K562 (cell line): ENCODE data around the gene MYO10. TPM values are rescaled to one million over a fixed set of nuclear protein-coding genes. Genes with fewer than 3 reads are reported as not detected.

Experiments
- ATAC-seq: fragments of 200-7000 bp; cut with Tn5 transposase; 3 replicates; pipeline ENCODE4 v1.9.1; 2020; ENCODE audit warnings: moderate library complexity
- BruUV-seq: library from RNA; stranded (reverse); fragments of 400-500 nt; replicated peaks from 2 replicates; lab custom pipeline; 2021; lab: Mats Ljungman, UMichigan
- CTCF ChIA-PET: fragments of 300-600 bp; formaldehyde crosslinking; extraction: SDS; loops from one replicate; lab custom pipeline; 2021; ENCODE audit warnings: low intra/inter-chr PET ratio; lab: Yijun Ruan, JAX
- POLR2A ChIA-PET: fragments of 300-600, 350-650 bp; sonication (Branson Sonifier 250); formaldehyde crosslinking; extraction: SDS; loops from one replicate; lab custom pipeline; 2021; ENCODE audit warnings: antibody characterized with exemption, inconsistent platforms; lab: Yijun Ruan, JAX
- DNase-seq, 4 experiments: peaks; one replicate each; pipeline versions ENCODE4 v3.0.0 to v3.0.0-alpha.2; 2011 to 2018; ENCODE audit warnings: low spot score in 3 of 4, mixed read lengths in 3 of 4; ENCODE audit errors: extremely low read depth in 1 of 4
- FAIRE-seq: peaks from 2 replicates; lab custom pipeline; 2011; peaks lifted over from hg19 to GRCh38; lab: Jason Lieb, UNC
- H2AFZ ChIP-seq: 2 replicates; pipeline ENCODE4 v1.6.0; 2011; ENCODE audit warnings: low read depth, low read length, control low read depth, inconsistent platforms
- H3K27ac ChIP-seq: fragments of 200-600 bp; 3 replicates; pipeline ENCODE4 v1.8.0; 2011; ENCODE audit warnings: low read depth, mild to moderate bottlenecking, control low read depth, inconsistent platforms, low read length, moderate library complexity, mixed read lengths; ENCODE audit errors: extremely low read depth
- H3K27me3 ChIP-seq, 2 experiments: fragments of 300-600 bp in 1 of 2; 2 replicates in 1 of 2; 3 replicates in 1 of 2; pipeline versions ENCODE4 v1.6.0 to v1.8.0; 2011; ENCODE audit warnings: inconsistent platforms in 2 of 2, low read length in 2 of 2, mild to moderate bottlenecking in 1 of 2, mixed read lengths in 1 of 2, moderate library complexity in 1 of 2; ENCODE audit not compliant: control insufficient read depth in 2 of 2, insufficient read depth in 2 of 2
- H3K36me3 ChIP-seq: fragments of 300-600 bp; 3 replicates; pipeline ENCODE4 v1.8.0; 2011; ENCODE audit warnings: mild to moderate bottlenecking, low read length, inconsistent platforms; ENCODE audit not compliant: control insufficient read depth, insufficient read depth
- H3K4me1 ChIP-seq, 2 experiments: fragments of 200-600 bp in 1 of 2; replicated peaks in 1 of 2; 2 replicates in 1 of 2; 3 replicates in 1 of 2; pipeline versions ENCODE4 v1.5.1 to v1.8.0; 2011; ENCODE audit warnings: inconsistent platforms in 2 of 2, low read length in 2 of 2, mild to moderate bottlenecking in 1 of 2, mixed read lengths in 1 of 2, moderate library complexity in 1 of 2; ENCODE audit not compliant: control insufficient read depth in 2 of 2, insufficient read depth in 2 of 2
- H3K4me2 ChIP-seq: 2 replicates; pipeline ENCODE4 v1.6.1; 2011; ENCODE audit warnings: low read length, control low read depth, inconsistent platforms, mixed read lengths; ENCODE audit not compliant: insufficient read depth
- H3K4me3 ChIP-seq: fragments of 200-600 bp; sonication (generic), shearing (Covaris generic); 2 replicates; pipeline ENCODE4 v1.5.1; 2016; ENCODE audit warnings: control low read depth, inconsistent platforms
- H3K79me2 ChIP-seq: fragments of 200-600 bp; 3 replicates; pipeline ENCODE4 v1.8.0; 2011; ENCODE audit warnings: low read length, inconsistent platforms; ENCODE audit not compliant: control insufficient read depth, insufficient read depth
- H3K9ac ChIP-seq, 2 experiments: 2 replicates each; pipeline versions ENCODE4 v1.6.0 to v1.6.1; 2011; ENCODE audit warnings: low read depth in 2 of 2, low read length in 2 of 2, control low read depth in 1 of 2, inconsistent platforms in 1 of 2, mild to moderate bottlenecking in 1 of 2, mixed read lengths in 1 of 2; ENCODE audit not compliant: insufficient read depth in 1 of 2
- H3K9me1 ChIP-seq: one replicate; pipeline ENCODE4 v1.6.0; 2011; ENCODE audit warnings: inconsistent platforms, mild to moderate bottlenecking, low read length, moderate library complexity; ENCODE audit not compliant: control insufficient read depth, insufficient read depth
- H3K9me3 ChIP-seq: replicated peaks from 2 replicates; pipeline ENCODE4 v1.5.1; 2011; ENCODE audit warnings: low read depth, low read length, inconsistent platforms; ENCODE audit not compliant: control insufficient read depth, insufficient read depth
- H4K20me1 ChIP-seq: replicated peaks from 2 replicates; pipeline ENCODE4 v1.6.1; 2011; ENCODE audit warnings: low read length, inconsistent platforms, mixed read lengths; ENCODE audit not compliant: control insufficient read depth, insufficient read depth
- MXI1 ChIP-seq: IDR thresholded peaks from 2 replicates; pipeline ENCODE4 v1.6.1; 2011; ENCODE audit warnings: low read depth, mild to moderate bottlenecking, improper control_type of control experiment, low read length
- YBX1 ChIP-seq: fragments of 450-650 bp; IDR thresholded peaks from 2 replicates; pipeline ENCODE4 v1.7.1; 2016; ENCODE audit warnings: mild to moderate bottlenecking
- ZNF124 ChIP-seq: sonication (generic); formaldehyde crosslinking; IDR thresholded peaks from 2 replicates; pipeline ENCODE4 v1.8.1; 2022; ENCODE audit warnings: missing genetic modification reagents
- ZNF384 ChIP-seq: IDR thresholded peaks from 2 replicates; pipeline ENCODE4 v1.6.1; 2012; ENCODE audit warnings: low read depth, low read length, improper control_type of control experiment
- WGBS: fragments of 100-300 bp; shearing (Covaris generic); methylation state at CpG from one replicate; pipeline ENCODE4 v1.1.6; 2016; ENCODE audit warnings: low coverage, mixed read lengths; ENCODE audit not compliant: insufficient coverage; ENCODE audit errors: missing lambda C conversion rate; 5-methylcytosine and 5-hydroxymethylcytosine counted together
- in situ Hi-C: fragments of 300-500 bp; cut with MboI; formaldehyde crosslinking; loops from 4 replicates; pipeline ENCODE4 v1.15.0; 2018; ENCODE audit warnings: inconsistent platforms, mixed read lengths
- intact Hi-C: fragments of 100-400 bp; cut with micrococcal nuclease; formaldehyde crosslinking; loops from 2 replicates; pipeline ENCODE4 v1.14.2; 2022
- polyA plus RNA-seq, 8 experiments: library from polyadenylated mRNA; depleted of rRNA in 4 of 8; stranded (reverse) in 5 of 8; unstranded in 3 of 8; fragments of >200 nt; fragmentation: Nextera tagmentation in 2 of 8; fragmentation: Illumina TruSeq in 1 of 8; extraction: Ambion mirVana in 2 of 8; extraction: Trizol in 1 of 8; gene quantifications; 2 replicates each; pipeline versions ENCODE4 v1.2.1 to v1.2.3, GENCODE V29; 2011 to 2014; ENCODE audit warnings: inconsistent platforms in 1 of 8, missing spikeins in 1 of 8
- total RNA-seq, 7 experiments: library from RNA; depleted of rRNA in 6 of 7; stranded (reverse); fragments of >200 nt in 6 of 7; fragmentation: Illumina TruSeq in 2 of 7; extraction: Trizol in 2 of 7; gene quantifications; 2 replicates each; pipeline versions ENCODE4 v1.2.1 to v1.2.3, GENCODE V29; 2011 to 2021; ENCODE audit warnings: low replicate concordance in 1 of 7
- TF ChIP-seq, protein P1 (sequence below): fragments of 150-350 bp; IDR thresholded peaks from 2 replicates; pipeline ENCODE4 v1.6.1; 2014; ENCODE audit warnings: low read depth, mild to moderate bottlenecking, low read length, borderline replicate concordance
- TF ChIP-seq, protein P2 (sequence below), 2 experiments: fragments of 450-650 bp; IDR thresholded peaks; 2 replicates each; pipeline ENCODE4 v1.6.1; 2016

The MYO10 gene
- total and polyA plus RNA-seq, 9 of the 15 experiments (the other 6 are each of a cell fraction or from before 2014, with no cell fraction given): 0.04 to 0.24 TPM; not detected in 7

- Histone ChIP-seq H2AFZ (no peak overlapping the region), H3K9me1 (no peaks in the 10 kb centered on the region), H3K36me3 (no peaks in the 10 kb centered on the region), H3K4me2 (no peak overlapping the region), H3K27me3 (peaks cover 3 to 8% of the 10 kb centered on the region in 2 experiments; a peak in 2 of 5 replicates), H3K79me2 (no peaks in the 10 kb centered on the region), H3K27ac (no peak overlapping the region), H3K9me3 (no peaks in the 10 kb centered on the region), H4K20me1 (no peaks in the 10 kb centered on the region), H3K4me1 (no peaks in the 10 kb centered on the region), H3K4me3 (no peak overlapping the region), H3K9ac (no peak overlapping the region)
- in situ Hi-C loops (no loop called here), intact Hi-C loops (no loop called here)
- ChIA-PET POLR2A (interaction anchor here (0.6 kb wide), 1 partner anchor 10 kb away, joined by 5 read pairs; no protein-coding TSS in a partner anchor), CTCF (no interaction called here)
- ATAC-seq: no peak
- no peak for FAIRE-seq
- BruUV-seq: no TSS peak
- TF ChIP-seq ZNF124: no peak
- TF ChIP-seq, protein P1, sequence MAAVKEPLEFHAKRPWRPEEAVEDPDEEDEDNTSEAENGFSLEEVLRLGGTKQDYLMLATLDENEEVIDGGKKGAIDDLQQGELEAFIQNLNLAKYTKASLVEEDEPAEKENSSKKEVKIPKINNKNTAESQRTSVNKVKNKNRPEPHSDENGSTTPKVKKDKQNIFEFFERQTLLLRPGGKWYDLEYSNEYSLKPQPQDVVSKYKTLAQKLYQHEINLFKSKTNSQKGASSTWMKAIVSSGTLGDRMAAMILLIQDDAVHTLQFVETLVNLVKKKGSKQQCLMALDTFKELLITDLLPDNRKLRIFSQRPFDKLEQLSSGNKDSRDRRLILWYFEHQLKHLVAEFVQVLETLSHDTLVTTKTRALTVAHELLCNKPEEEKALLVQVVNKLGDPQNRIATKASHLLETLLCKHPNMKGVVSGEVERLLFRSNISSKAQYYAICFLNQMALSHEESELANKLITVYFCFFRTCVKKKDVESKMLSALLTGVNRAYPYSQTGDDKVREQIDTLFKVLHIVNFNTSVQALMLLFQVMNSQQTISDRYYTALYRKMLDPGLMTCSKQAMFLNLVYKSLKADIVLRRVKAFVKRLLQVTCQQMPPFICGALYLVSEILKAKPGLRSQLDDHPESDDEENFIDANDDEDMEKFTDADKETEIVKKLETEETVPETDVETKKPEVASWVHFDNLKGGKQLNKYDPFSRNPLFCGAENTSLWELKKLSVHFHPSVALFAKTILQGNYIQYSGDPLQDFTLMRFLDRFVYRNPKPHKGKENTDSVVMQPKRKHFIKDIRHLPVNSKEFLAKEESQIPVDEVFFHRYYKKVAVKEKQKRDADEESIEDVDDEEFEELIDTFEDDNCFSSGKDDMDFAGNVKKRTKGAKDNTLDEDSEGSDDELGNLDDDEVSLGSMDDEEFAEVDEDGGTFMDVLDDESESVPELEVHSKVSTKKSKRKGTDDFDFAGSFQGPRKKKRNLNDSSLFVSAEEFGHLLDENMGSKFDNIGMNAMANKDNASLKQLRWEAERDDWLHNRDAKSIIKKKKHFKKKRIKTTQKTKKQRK: no peak
- TF ChIP-seq YBX1: no peak
- TF ChIP-seq, protein P2, sequence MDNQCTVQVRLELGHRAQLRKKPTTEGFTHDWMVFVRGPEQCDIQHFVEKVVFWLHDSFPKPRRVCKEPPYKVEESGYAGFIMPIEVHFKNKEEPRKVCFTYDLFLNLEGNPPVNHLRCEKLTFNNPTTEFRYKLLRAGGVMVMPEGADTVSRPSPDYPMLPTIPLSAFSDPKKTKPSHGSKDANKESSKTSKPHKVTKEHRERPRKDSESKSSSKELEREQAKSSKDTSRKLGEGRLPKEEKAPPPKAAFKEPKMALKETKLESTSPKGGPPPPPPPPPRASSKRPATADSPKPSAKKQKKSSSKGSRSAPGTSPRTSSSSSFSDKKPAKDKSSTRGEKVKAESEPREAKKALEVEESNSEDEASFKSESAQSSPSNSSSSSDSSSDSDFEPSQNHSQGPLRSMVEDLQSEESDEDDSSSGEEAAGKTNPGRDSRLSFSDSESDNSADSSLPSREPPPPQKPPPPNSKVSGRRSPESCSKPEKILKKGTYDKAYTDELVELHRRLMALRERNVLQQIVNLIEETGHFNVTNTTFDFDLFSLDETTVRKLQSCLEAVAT (IDR thresholded peaks at IDR 0.05): no peak
- TF ChIP-seq ZNF384: no peak
- no peak for TF ChIP-seq MXI1
- no peak for DNase-seq
- 0% methylated on average over 3 of the region's 6 CpGs for WGBS
These were observed 178.9 kb downstream of the MYO10 start for GRCh38 chr5:16757146-16757545.
